Measurements from ENCODE around the gene GMNN.
"Not testable (repeated sequence)": the region's sequence is repeated elsewhere in the genome, so short reads cannot be mapped to it uniquely, and the experiment has no call there.

The GMNN gene

DNA sequence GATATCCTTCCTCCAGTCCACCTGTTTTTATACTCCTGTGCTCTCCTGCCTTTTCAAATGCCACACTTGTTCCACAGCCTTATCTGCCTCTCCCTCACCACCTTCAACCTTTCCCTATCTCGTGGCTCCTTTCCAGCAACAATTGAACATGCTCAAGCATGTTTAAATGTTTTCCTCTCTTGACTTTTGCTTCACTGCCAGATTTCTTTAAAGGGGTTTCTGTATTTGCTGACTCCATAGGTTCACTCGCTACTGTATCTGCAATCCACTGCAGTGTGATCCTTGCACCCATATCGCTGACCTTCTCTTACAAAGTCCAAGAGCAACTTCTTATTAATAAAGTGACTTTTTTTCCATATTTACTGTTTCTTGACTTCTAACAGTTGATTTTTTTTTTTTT is 11.2 kb upstream of the GMNN start:
- no peak for DNase-seq

DNA sequence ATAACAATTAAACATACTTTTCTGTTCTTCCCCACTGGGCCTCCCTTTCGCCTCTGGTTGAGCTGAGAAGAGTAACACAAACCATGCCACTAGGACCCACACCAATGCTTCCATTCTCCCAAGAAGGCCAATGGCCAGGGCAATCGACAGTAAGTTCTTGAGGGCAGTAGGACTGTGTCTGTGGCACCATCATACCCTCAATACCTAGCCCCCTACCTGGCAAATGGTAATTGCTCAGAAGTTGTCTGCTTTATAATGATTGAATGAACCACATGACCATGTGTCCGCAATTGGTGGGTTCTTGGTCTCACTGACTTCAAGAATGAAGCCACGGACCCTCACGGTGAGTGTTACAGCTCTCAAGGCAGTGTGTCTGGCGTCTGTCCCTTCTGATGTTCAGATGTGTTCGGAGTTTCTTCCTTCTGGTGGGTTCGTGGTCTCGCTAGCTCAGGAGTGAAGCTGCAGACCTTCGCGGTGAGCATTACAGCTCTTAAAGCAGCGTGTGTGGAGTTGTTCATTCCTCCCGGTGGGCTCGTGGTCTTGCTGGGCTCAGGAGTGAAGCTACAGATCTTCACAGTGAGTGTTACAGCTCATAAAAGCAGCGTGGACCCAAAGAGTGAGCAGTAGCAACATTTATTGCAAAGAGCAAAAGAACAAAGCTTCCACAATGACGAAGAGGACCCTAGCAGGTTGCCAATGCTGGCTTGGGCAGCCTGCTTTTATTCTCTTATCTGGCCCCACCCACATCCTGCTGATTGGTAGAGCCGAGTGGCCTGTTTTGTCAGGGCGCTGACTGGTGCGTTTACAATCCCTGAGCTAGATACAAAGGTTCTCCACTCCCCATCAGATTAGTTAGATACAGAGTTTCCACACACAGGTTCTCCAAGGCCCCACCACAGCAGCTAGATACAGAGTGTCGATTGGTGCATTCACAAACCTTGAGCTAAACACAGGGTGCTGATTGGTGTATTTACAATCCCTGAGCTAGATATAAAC is 9.6 kb upstream of the GMNN start:
- DNase-seq = not testable (repeated sequence)

DNA sequence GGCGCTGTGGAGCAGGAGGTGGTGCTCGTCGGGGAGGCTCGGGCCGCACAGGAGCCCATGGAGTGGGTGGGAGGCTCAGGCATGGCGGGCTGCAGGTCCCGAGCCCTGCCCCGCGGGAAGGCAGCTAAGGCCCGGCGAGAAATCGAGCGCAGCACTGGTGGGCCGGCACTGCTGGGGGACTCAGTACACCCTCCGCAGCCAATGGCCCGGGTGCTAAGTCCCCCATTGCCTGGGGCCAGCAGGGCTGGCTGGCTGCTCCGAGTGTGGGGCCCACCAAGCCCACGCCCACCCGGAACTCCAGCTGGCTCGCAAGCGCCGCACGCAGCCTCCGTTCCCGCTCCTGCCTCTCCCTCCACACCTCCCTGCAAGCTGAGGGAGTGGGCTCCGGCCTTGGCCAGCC is 8.8 kb upstream of the GMNN start:
- not testable (repeated sequence) for DNase-seq

DNA sequence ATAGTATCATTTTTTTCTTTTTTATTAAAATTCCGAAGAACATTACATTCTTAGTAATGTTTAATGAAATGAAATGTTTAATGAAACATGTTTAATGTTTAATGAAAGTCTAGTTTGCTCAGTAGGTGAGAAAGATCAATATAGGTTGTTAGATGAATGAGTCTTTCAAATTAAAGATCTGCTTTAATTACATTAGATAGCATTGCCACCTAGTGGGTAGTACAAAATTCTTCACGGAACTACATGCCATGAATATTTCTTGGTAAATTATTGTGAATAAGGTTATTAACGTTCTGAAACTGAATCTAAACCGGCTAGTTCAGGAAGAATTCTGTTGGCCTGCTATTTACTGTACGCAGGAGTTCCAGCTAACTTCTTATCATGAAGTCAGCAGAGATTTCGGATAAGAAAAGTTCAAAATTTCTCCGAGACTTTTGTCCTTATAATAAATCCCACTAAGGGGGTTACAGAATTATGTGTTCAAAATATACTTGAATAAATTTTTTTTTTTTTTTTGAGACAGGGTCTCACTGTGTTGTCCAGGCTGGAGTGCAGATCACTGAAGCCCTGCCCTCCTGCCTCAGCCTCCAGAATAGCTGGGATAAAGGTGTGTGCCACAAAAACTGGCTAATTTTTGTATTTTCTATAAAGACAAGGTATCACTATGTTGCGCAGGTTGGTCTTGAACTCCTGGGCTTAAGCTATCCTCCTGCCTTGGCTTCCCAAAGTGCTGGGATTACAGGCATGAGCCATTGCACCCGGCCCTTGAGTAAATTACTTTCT is 7.9 kb upstream of the GMNN start:
- DNase-seq = no peak

DNA sequence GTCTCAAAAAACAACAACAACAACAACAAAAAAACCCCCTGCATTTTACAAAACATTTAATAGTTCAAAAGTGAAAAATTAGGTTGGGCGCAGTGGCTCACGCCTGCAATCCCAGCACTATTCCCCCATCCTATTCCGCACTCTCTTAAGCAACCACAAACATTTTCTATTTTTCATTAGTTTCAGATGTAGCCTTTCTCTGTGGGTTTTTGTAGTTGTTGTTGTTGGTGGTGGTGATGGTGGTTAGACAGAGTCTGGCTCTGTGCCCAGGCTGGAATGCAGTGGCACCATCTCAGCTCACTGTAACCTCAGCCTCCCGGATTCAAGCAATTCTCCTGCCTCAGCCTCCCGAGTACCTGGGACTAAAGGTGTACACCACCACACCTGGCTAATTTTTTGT is 6.4 kb upstream of the GMNN start:
- DNase-seq = no peak

DNA sequence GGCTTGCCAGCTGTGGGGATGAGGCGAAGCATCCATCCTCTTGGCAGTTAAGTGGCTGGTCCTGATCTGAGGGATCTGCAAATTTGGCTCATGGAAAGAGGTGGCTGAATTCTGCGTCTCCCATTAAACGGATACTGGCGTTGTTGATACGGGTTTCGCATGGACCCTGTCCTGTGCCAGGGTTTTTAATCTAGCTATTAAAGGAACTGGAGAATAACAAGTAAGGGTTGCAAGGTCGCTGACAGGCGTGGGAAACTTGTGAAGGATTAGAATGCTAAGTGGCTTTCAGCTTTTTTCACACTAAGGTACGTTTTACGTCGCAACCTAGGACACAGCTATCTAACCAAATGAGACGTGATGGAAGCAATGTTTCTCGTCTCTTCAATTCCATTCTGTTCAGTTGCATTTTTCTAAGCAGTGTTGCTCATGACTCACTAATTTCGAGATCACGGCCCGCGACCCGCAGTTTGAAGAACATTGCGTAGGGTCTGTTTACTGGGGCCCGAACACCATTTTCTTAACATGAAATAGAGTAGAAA is 852 bp downstream of the GMNN start:
- no peak for DNase-seq

DNA sequence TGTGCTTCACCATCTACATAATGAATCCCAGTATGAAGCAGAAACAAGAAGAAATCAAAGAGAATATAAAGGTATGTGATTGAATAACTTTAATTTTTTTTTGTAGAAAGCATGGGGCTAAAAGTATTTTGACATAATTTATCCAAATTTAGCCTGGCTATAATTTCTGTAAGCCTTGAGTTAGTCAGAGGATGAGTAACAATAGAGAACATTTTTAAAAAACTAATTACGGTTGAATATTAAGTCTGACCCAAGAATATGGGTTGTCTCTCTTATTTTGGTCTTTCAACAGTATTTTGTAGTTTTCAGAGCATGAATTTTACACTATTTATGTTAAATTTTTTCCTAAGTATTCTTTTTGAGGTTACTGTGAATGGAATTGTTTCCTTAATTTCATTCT is 2.5 kb downstream of the GMNN start:
- DNase-seq = no peak

DNA sequence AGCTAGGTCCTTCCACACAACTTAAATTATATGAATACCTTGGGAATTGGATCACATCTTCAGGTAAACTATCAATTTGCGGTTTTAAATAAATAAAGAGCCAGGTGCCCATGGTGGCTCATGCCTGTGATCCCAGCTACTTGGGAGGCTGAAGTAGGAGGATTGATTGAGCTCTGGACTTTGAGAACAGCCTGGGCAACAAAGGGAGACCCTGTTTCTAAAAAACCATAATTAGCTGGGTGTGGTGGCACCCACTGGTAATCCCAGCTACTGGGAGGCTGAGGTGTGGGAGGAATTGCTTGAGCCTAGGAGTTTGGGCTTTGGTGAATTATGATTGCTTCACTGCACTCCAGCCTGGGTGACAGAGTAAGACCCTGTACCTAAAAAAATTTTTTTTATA is 3.4 kb downstream of the GMNN start:
- DNase-seq = no peak

DNA sequence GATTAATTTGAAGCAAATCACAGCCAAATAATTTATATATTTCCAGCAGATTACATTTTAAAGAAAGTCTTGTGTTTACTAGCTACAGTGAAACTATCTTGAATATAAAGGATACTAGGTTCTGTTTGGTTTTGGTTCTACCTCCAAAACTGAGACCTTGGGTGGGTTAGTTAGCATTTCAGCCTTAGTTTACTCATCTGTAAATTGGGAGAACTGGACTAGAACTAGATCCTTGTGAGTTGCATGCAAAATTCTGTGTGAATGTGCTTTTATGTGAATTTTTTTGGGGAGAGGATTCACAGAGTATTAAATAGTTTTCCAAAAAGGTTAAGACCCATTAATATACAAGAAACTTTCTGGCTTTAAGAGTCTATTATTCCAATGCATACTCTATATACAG is 4.1 kb downstream of the GMNN start:
- DNase-seq = no peak

DNA sequence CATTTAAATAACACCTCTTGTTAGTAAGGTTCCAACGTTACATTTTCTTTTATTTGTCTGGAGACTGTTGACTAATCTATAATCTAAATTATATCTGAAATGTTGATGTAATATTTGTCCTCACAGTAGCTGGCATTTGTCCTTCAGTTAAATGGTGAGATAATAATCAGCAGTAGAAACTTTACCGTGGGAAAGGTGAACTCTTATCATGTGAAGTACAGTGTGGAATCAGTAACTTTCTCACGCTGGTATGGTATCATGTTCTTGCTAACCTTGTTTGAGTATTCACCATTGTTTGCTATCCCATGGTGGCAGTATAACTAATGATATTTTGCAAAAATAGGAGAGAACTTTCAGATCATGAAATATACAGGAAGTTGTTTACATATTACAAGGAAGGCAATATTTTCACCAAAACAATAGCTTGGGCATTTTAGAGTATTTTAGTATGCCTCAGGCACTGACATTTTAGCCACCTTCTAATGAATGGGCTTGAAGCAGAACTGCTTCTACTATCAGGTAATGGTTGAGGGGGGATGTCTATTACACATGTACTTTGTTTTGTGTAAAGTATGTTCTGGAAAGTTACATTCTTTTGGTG is 4.8 kb downstream of the GMNN start:
- no peak for DNase-seq

DNA sequence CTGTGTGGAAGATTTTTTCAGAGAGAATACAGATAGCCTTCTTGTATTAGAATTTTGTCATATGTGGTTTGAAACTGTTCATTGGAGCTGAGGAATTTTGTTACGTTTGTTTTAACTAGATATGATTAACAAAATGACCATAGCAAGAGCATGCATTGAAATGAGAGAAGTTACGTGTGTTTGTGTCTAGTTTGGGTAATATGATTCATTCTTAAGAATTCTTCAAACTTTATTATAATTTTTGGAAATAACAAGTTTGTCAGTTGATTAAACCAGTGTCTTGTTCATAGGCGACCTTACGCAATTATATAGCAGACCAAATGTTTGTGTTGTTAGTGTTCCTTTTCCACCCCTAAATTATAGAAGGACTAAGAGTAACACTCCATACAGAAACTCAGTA is 5.5 kb downstream of the GMNN start:
- no peak for DNase-seq

DNA sequence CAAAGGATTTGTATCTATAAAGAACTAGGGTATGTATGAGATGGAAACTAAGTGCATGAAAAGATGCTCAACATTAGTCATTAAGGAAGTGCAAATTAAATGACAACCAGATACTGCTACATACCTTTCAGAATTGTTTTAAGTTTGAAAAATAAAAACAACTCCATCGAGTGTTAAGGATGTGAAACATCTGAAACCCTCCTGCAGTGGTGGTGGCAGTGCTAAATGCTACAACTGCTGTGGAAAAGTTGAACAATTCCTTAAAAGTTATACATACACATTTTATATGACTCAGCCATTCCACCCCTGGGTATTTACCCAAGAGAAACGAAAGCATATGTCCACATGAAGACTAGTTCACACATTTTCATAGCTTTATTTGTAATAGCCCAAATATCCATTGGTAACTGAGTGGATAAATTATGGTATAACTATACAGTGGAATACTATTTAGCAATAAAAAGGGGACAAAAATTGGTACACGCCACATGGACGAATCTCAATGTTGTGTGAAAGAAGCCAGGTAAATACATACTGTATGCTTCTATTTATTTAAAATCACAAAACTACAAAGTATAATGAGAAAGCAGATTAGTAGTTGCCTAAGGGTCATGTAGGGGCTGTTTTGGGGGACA is 13.4 kb downstream of the GMNN start:
- DNase-seq = no peak

DNA sequence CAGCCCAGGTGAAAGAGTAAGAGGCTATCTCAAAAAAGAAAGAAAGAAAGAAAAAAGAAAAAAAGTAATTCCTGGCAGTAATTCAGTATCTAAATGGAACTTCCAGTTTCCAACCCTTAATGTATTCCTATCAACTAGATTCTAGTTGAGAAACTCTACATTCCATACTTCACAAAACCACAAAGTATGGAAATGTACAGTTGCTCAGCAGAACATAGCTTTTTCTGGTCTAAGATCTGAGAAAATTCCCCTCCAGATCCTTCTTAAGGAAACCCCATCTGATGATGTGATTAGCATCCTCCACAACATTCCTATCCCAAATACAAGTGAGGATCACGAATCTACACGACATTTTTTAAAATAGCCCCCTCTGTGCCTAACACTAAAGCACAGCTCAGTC is 20.4 kb downstream of the GMNN start:
- DNase-seq = peak; percentile 45

DNA sequence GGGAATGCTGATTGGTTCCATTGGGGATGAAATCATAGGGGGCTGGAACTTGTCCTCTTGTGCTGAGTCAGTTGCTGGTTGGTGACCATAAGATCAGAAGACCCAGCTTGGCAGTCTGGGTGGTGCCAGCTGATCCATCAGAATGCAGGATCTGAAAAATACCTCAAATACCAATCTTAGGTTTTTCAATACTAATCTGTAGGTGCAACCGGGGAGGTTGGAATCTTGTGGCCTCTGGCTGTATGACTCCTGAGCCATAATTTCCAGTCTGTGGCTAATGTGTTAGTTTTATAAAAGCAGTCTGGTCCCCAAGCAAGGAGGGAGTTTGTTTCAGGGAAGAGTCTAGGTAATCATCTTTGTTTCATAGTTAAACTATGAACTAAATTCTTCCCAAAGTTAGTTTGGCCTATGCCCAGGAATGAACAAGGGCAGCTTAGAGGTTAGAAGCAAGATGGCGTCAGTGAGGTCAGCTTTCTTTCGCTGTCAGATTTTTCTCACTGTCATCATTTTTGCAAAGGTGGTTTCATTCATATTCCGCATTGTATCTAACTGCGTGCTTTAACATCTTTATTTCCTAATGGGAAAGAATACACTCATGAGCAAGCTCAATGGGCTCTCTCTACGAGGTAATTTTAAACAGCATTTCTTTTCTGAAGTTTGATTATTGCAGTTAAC is 22.0 kb downstream of the GMNN start:
- DNase-seq = no peak

DNA sequence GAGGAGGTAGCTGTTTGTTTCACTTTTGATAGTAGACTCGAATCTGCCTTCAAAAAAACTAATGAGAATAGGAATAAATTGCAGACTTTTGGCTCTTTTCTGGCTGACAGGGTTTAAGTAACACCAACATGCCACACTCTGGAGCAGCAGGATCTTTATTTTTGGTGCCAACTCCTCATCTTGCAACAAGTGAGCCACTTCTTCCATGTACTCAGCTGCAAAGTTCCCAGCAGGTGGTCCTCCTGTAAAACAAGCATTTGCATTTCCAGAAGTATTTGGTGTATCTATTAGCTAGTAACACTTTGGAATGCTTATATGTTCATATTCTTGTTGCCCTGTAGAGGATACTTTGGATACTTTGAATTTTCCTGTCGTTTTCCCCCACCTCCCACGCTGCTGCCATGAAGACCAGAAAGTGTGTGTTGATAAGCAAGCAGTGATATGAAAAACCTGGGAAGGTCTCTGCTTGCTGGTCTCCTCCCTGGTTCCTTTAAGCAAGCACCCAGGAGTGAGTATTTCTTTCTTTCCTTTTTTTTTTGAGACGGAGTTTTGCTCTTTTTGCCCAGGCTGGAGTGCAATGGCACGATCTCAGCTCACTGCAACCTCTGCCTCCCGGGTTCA is 23.0 kb downstream of the GMNN start:
- peak; percentile 27 for DNase-seq

DNA sequence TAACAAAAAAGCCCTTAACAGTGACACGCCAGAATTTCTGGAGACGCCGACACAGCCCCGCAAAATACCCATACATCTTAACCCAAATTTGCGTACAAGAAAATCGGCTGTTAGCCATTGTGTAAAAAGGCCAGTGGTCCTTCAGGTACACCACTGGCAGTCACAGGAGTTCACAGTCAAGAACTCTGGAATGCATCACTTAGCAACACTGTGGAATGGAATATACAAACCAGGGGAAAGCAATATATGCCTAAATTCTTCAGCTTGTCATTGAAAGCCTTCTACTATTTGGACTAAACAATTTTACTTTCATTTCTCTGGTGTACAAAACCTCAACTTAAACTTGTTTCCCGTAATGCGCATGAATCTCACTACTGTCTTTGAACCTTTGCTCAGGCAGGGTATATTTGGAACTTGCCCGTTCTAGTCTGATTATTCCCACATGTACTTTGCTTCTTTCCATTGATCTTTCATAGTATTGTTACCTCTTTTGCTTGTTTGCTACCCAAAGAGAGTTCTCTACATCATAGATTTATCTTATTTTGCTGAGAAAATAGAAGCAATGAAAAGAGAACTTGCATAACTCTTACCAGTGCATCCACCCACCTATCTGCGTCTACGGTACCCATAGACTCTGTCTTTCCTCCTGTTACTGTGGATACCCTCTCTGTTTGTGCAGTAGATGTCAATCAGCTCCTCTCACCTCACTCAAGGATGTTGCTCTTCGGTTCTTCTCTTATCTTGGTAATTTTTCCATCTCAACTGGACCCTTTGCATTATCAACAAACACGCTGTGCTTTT is 24.2 kb downstream of the GMNN start, which contains the start of gene ARMH2:
Gene ARMH2 (minus strand): TSS at position 178 of the 801 bp plus-strand sequence. CDS start 60 bp downstream, at position 118.
- no peak for DNase-seq

DNA sequence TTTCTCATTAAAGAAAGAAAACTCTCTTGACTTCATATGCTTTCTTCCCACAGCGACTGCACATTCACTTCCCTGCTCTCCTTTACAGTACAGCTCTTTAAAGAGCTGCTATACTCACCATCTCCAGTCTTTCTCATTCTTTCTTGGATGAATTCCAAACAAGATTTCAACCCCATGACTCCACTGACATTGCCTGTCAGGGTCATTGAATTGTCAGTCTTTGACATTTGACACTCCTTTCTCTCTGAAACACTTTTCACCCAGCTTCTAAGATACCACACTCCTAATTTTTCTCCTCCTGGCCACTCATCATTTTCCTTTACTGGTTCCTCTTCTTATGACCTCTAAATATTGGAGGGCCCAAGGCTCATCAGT is 24.8 kb downstream of the GMNN start:
- DNase-seq = no peak

DNA sequence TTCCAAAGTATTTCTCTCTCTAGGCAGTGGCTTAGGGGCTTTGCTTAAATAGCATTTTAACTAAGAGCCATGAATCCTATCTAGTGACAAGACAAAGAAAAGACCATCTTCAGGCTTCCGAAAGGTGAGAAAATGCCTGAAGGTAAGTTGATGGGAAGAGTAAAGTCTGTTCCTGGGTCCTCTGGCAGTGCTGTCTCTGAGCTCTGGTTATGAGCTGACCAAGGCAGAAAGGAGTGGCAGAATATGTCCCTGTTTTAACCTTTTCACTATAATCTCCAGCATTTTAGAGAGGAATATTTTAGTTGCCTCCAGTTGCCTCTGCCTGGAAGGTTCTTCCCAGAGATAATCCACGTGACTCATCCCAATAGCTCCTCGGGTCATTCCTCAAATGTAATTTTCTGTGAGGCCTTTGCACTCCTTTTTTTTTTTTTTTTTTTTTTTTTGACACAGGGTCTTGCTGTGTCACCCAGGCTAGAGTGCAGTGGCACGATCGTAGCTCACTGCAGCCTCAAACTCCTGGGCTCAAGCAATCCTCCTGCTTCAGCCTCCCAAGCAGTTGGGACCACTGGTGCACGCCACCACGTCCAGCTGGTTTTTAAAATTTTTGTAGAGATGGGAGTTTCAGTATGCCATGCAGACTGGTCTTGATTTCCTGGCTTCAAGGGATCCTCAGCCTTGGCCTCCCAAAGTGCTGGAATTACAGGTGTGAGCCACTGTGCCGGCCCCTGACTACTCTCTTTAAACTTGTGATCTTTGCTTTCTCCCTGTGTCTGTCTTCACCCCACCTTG is 27.7 kb downstream of the GMNN start:
- peak; percentile 40 for DNase-seq

DNA sequence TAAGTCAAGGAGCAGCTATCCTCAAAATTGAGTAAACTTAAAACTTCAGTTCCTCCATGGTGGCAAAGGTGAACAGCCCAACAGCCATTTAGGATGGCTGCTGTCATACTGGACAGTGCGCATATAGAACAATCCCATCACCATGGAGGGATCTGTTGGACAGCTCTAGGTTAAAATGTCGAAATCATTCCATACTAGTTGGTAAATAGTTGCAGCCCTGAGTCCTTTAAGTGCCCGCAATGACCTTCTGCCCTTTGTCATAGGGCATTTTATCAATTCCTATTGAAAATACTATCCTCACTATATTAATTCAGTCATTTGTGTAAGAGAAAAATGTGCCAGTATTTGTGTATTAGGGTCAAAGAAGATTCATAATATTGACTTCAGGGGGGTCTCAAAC is 32.8 kb downstream of the GMNN start:
- DNase-seq = no peak

DNA sequence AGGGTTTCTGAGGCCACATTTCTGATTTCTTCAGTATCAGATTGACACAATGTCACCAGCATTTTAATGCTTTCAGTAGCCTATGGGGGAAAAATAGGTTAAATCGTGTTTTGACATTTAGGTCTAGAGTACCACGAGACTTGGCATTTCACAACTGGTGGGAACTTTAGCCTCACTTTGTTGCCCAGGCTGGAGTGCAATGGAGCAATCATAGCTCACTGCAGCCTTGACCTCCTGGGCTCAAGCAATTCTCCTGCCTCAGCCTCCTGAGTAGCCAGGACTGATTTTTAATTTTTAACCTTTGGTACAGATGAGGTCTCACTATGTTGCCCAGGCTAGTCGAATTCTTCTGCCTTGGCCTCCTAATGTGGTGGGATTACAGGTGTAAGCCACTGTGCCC is 35.0 kb downstream of the GMNN start:
- no peak for DNase-seq

All from NCI-H226 (cell line).